OCI-LY7 (cell line): ENCODE measurements around the gene PLXNB1.

Experiments
- EZH2phosphoT487 ChIP-seq: fragments of 200-600 bp; sonication (generic); IDR thresholded peaks from 2 replicates; pipeline ENCODE4 v1.6.1; 2018; ENCODE audit warnings: low read depth, borderline replicate concordance, mild to moderate bottlenecking, mixed run types, antibody characterized with exemption, low read length, moderate library complexity, mixed read lengths
- TF ChIP-seq, protein P1 (sequence below): fragments of 200-600 bp; sonication (generic); conservative IDR thresholded peaks from 2 replicates; pipeline ENCODE4 v1.5.1; 2014; ENCODE audit warnings: mild to moderate bottlenecking, antibody characterized with exemption, low read length, moderate library complexity, mixed read lengths

DNA sequence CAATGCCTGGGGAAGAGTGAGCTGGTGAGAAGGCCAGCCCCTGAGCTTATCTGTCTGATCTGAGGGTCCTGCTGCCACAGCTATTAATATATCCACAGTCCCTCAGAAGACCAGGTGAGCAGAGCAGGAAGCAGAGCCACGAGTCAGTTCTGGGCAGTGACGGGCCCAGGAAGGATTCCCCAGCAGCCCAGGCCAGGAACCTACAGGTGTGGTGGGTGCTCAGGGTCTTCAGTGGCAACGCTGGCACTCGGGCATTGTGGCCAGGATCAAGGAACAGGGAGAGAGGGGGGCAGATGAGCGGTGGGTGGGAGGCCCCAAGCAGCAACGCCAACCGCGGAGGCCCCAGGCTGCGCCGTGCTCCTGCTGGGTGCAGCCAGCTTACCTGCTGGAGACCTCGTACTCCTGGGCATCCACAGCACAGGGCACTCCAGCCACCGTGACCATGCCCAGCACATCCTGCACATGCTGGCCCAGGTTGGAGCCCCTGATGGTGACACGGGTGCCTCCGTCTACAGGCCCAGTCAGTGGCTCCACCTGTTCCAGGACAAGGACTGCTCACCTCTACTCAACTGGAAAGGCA lies 12.3 kb downstream of the PLXNB1 start:
- TF ChIP-seq, protein P1, sequence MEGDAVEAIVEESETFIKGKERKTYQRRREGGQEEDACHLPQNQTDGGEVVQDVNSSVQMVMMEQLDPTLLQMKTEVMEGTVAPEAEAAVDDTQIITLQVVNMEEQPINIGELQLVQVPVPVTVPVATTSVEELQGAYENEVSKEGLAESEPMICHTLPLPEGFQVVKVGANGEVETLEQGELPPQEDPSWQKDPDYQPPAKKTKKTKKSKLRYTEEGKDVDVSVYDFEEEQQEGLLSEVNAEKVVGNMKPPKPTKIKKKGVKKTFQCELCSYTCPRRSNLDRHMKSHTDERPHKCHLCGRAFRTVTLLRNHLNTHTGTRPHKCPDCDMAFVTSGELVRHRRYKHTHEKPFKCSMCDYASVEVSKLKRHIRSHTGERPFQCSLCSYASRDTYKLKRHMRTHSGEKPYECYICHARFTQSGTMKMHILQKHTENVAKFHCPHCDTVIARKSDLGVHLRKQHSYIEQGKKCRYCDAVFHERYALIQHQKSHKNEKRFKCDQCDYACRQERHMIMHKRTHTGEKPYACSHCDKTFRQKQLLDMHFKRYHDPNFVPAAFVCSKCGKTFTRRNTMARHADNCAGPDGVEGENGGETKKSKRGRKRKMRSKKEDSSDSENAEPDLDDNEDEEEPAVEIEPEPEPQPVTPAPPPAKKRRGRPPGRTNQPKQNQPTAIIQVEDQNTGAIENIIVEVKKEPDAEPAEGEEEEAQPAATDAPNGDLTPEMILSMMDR = no peak
- TF ChIP-seq EZH2phosphoT487 = no peak
